ENCODE measurements around the gene BHLHA9.

DNA sequence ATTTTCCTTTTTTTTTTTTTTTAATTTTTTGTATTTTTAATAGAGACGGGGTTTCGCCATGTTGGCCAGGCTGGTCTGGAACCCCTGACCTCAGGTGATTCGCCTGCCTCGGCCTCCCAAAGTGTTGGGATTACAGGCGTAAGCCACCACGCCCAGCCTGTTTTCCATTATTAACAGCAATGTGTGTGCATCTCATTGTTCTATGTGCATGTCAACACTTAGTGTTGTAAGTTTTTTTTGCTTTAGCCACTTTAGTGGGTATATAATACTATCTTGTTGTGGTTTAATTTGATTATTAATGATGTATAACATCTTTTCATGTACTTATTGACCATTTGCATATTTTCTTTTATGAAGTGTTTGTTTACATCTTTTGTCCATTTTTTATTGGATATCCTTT lies 32.8 kb upstream of the BHLHA9 start:
- TF ChIP-seq EZH2 (IDR thresholded peaks at IDR 0.05; ENCODE audit: borderline replicate concordance): no peak
- TF ChIP-seq, protein P1, sequence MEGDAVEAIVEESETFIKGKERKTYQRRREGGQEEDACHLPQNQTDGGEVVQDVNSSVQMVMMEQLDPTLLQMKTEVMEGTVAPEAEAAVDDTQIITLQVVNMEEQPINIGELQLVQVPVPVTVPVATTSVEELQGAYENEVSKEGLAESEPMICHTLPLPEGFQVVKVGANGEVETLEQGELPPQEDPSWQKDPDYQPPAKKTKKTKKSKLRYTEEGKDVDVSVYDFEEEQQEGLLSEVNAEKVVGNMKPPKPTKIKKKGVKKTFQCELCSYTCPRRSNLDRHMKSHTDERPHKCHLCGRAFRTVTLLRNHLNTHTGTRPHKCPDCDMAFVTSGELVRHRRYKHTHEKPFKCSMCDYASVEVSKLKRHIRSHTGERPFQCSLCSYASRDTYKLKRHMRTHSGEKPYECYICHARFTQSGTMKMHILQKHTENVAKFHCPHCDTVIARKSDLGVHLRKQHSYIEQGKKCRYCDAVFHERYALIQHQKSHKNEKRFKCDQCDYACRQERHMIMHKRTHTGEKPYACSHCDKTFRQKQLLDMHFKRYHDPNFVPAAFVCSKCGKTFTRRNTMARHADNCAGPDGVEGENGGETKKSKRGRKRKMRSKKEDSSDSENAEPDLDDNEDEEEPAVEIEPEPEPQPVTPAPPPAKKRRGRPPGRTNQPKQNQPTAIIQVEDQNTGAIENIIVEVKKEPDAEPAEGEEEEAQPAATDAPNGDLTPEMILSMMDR (IDR thresholded peaks at IDR 0.05; ENCODE audit: poor library complexity): no peak
- no peak for TF ChIP-seq EZH2phosphoT487 (IDR thresholded peaks at IDR 0.05; ENCODE audit: low read depth, severe bottlenecking, unreplicated experiment)
